Measurements from ENCODE around the gene PPP1R7.

PPP1R7 gene

GRCh38 chr2:241111440-241111805 is 38.8 kb upstream of the PPP1R7 start:
- no peak overlapping the region for H3K27ac ChIP-seq (ENCODE audit: low read depth, low read length)
- peaks cover 3% of the 10 kb centered on the region for H3K36me3 ChIP-seq (ENCODE audit: control insufficient read depth, insufficient read depth, low read length)
- H3K4me3 ChIP-seq (ENCODE audit: low read length): no peak overlapping the region
- H3K27me3 ChIP-seq (ENCODE audit: control insufficient read depth, insufficient read depth, low read length): no peaks in the 10 kb centered on the region
- H3K9ac ChIP-seq (ENCODE audit: low read length): no peak overlapping the region
- H3K4me1 ChIP-seq (ENCODE audit: control insufficient read depth, insufficient read depth, low read length): no peaks in the 10 kb centered on the region

- H3K36me3 ChIP-seq (ENCODE audit: control insufficient read depth, insufficient read depth, low read length): peaks cover 3% of the 10 kb centered on the region
- H3K27ac ChIP-seq (ENCODE audit: low read depth, low read length): no peak overlapping the region
- no peaks in the 10 kb centered on the region for H3K4me1 ChIP-seq (ENCODE audit: control insufficient read depth, insufficient read depth, low read length)
- no peaks in the 10 kb centered on the region for H3K27me3 ChIP-seq (ENCODE audit: control insufficient read depth, insufficient read depth, low read length)
- H3K9ac ChIP-seq (ENCODE audit: low read length): no peak overlapping the region
- no peak overlapping the region for H3K4me3 ChIP-seq (ENCODE audit: low read length)
Observed at GRCh38 chr2:241112046-241112445, 38.2 kb upstream of the PPP1R7 start.

- Histone ChIP-seq H3K36me3 (ENCODE audit: control insufficient read depth, insufficient read depth, low read length) (peaks cover 3% of the 10 kb centered on the region), H3K4me1 (ENCODE audit: control insufficient read depth, insufficient read depth, low read length) (no peaks in the 10 kb centered on the region), H3K27me3 (ENCODE audit: control insufficient read depth, insufficient read depth, low read length) (no peaks in the 10 kb centered on the region), H3K27ac (ENCODE audit: low read depth, low read length) (no peak overlapping the region), H3K4me3 (ENCODE audit: low read length) (no peak overlapping the region), H3K9ac (ENCODE audit: low read length) (no peak overlapping the region)
Observed at GRCh38 chr2:241112592-241112991, 37.7 kb upstream of the PPP1R7 start.

- Histone ChIP-seq H3K4me1 (ENCODE audit: control insufficient read depth, insufficient read depth, low read length) (no peaks in the 10 kb centered on the region), H3K4me3 (ENCODE audit: low read length) (no peak overlapping the region), H3K27me3 (ENCODE audit: control insufficient read depth, insufficient read depth, low read length) (no peaks in the 10 kb centered on the region), H3K36me3 (ENCODE audit: control insufficient read depth, insufficient read depth, low read length) (peaks cover 3% of the 10 kb centered on the region), H3K9ac (ENCODE audit: low read length) (no peak overlapping the region), H3K27ac (ENCODE audit: low read depth, low read length) (no peak overlapping the region)
Observed at GRCh38 chr2:241114836-241115235, 35.4 kb upstream of the PPP1R7 start.

- Histone ChIP-seq H3K27me3 (ENCODE audit: control insufficient read depth, insufficient read depth, low read length) (no peaks in the 10 kb centered on the region), H3K9ac (ENCODE audit: low read length) (no peak overlapping the region), H3K4me1 (ENCODE audit: control insufficient read depth, insufficient read depth, low read length) (no peaks in the 10 kb centered on the region), H3K27ac (ENCODE audit: low read depth, low read length) (no peak overlapping the region), H3K4me3 (ENCODE audit: low read length) (no peak overlapping the region), H3K36me3 (ENCODE audit: control insufficient read depth, insufficient read depth, low read length) (peaks cover 3% of the 10 kb centered on the region)
Observed at GRCh38 chr2:241115361-241115760, 34.9 kb upstream of the PPP1R7 start.

- Histone ChIP-seq H3K27me3 (ENCODE audit: control insufficient read depth, insufficient read depth, low read length) (no peaks in the 10 kb centered on the region), H3K9ac (ENCODE audit: low read length) (no peak overlapping the region), H3K27ac (ENCODE audit: low read depth, low read length) (no peak overlapping the region), H3K4me1 (ENCODE audit: control insufficient read depth, insufficient read depth, low read length) (no peaks in the 10 kb centered on the region), H3K36me3 (ENCODE audit: control insufficient read depth, insufficient read depth, low read length) (peaks cover 5% of the 10 kb centered on the region), H3K4me3 (ENCODE audit: low read length) (no peak overlapping the region)
Observed at GRCh38 chr2:241116606-241117560, 33.4 kb upstream of the PPP1R7 start.

GRCh38 chr2:241118737-241119505 is 31.3 kb upstream of the PPP1R7 start:
- Histone ChIP-seq H3K4me3 (ENCODE audit: low read length) (no peak overlapping the region), H3K4me1 (ENCODE audit: control insufficient read depth, insufficient read depth, low read length) (no peaks in the 10 kb centered on the region), H3K9ac (ENCODE audit: low read length) (no peak overlapping the region), H3K36me3 (ENCODE audit: control insufficient read depth, insufficient read depth, low read length) (peaks cover 7% of the 10 kb centered on the region), H3K27ac (ENCODE audit: low read depth, low read length) (no peak overlapping the region), H3K27me3 (ENCODE audit: control insufficient read depth, insufficient read depth, low read length) (no peaks in the 10 kb centered on the region)

- Histone ChIP-seq H3K27me3 (ENCODE audit: control insufficient read depth, insufficient read depth, low read length) (no peaks in the 10 kb centered on the region), H3K4me3 (ENCODE audit: low read length) (no peak overlapping the region), H3K27ac (ENCODE audit: low read depth, low read length) (no peak overlapping the region), H3K36me3 (ENCODE audit: control insufficient read depth, insufficient read depth, low read length) (peaks cover 4% of the 10 kb centered on the region), H3K4me1 (ENCODE audit: control insufficient read depth, insufficient read depth, low read length) (no peaks in the 10 kb centered on the region), H3K9ac (ENCODE audit: low read length) (no peak overlapping the region)
Observed at GRCh38 chr2:241120440-241120839, 29.8 kb upstream of the PPP1R7 start.

- Histone ChIP-seq H3K36me3 (ENCODE audit: control insufficient read depth, insufficient read depth, low read length) (peaks cover 4% of the 10 kb centered on the region), H3K4me1 (ENCODE audit: control insufficient read depth, insufficient read depth, low read length) (no peaks in the 10 kb centered on the region), H3K27me3 (ENCODE audit: control insufficient read depth, insufficient read depth, low read length) (no peaks in the 10 kb centered on the region), H3K27ac (ENCODE audit: low read depth, low read length) (no peak overlapping the region), H3K9ac (ENCODE audit: low read length) (no peak overlapping the region), H3K4me3 (ENCODE audit: low read length) (no peak overlapping the region)
Observed at GRCh38 chr2:241121008-241121407, 29.3 kb upstream of the PPP1R7 start.

GRCh38 chr2:241122376-241123002 is 27.8 kb upstream of the PPP1R7 start:
- Histone ChIP-seq H3K36me3 (ENCODE audit: control insufficient read depth, insufficient read depth, low read length) (peaks cover 4% of the 10 kb centered on the region), H3K9ac (ENCODE audit: low read length) (no peak overlapping the region), H3K4me3 (ENCODE audit: low read length) (no peak overlapping the region), H3K4me1 (ENCODE audit: control insufficient read depth, insufficient read depth, low read length) (no peaks in the 10 kb centered on the region), H3K27ac (ENCODE audit: low read depth, low read length) (no peak overlapping the region), H3K27me3 (ENCODE audit: control insufficient read depth, insufficient read depth, low read length) (no peaks in the 10 kb centered on the region)

- H3K36me3 ChIP-seq (ENCODE audit: control insufficient read depth, insufficient read depth, low read length): peaks cover 4% of the 10 kb centered on the region
- H3K27me3 ChIP-seq (ENCODE audit: control insufficient read depth, insufficient read depth, low read length): no peaks in the 10 kb centered on the region
- H3K27ac ChIP-seq (ENCODE audit: low read depth, low read length): no peak overlapping the region
- no peak overlapping the region for H3K9ac ChIP-seq (ENCODE audit: low read length)
- H3K4me1 ChIP-seq (ENCODE audit: control insufficient read depth, insufficient read depth, low read length): no peaks in the 10 kb centered on the region
- no peak overlapping the region for H3K4me3 ChIP-seq (ENCODE audit: low read length)
Observed at GRCh38 chr2:241123816-241124536, 26.3 kb upstream of the PPP1R7 start.

- Histone ChIP-seq H3K27ac (ENCODE audit: low read depth, low read length) (no peak overlapping the region), H3K9ac (ENCODE audit: low read length) (no peak overlapping the region), H3K36me3 (ENCODE audit: control insufficient read depth, insufficient read depth, low read length) (peaks cover 2% of the 10 kb centered on the region)
Observed at GRCh38 chr2:241125626-241126025, 24.6 kb upstream of the PPP1R7 start.

More at GRCh38 chr2:241125626-241126025, 24.6 kb upstream of the PPP1R7 start:
- Histone ChIP-seq H3K4me1 (ENCODE audit: control insufficient read depth, insufficient read depth, low read length) (no peaks in the 10 kb centered on the region), H3K4me3 (ENCODE audit: low read length) (no peak overlapping the region), H3K27me3 (ENCODE audit: control insufficient read depth, insufficient read depth, low read length) (no peaks in the 10 kb centered on the region)

All from rectal smooth muscle tissue (tissue), 1 donor.